Endothelial cell of umbilical vein (primary cell): ENCODE data around the gene THSD8. TPM values are rescaled to one million over a fixed set of nuclear protein-coding genes. Genes with fewer than 3 reads are reported as not detected.

Experiments
- BruUV-seq: library from RNA; stranded (reverse); fragments of 400-500 nt; replicated peaks from 2 replicates; lab custom pipeline; 2021; lab: Mats Ljungman, UMichigan
- CTCF ChIA-PET: fragments of 300-600, 350-600 bp; sonication (Branson Sonifier 250); formaldehyde crosslinking; loops from one replicate; lab custom pipeline; 2021; ENCODE audit warnings: antibody characterized with exemption, inconsistent platforms; lab: Charles Lee
- POLR2A ChIA-PET: fragments of 300-600, 350-600 bp; sonication (Branson Sonifier 250); formaldehyde crosslinking; loops from one replicate; lab custom pipeline; 2021; ENCODE audit warnings: antibody characterized with exemption, inconsistent platforms; lab: Charles Lee
- DNase-seq: peaks from one replicate; pipeline ENCODE4 v3.0.0-alpha.2; 2011; ENCODE audit warnings: low read depth, low spot score
- FAIRE-seq: peaks from 2 replicates; lab custom pipeline; 2011; peaks lifted over from hg19 to GRCh38; lab: Jason Lieb, UNC
- H2AFZ ChIP-seq: 2 replicates; pipeline ENCODE4 v1.6.0; 2012; ENCODE audit warnings: low read depth, low read length, control low read depth, inconsistent platforms
- H3K27ac ChIP-seq: 2 replicates; pipeline ENCODE4 v1.5.1; 2011; ENCODE audit warnings: low read depth, mild to moderate bottlenecking, control low read depth, low read length, moderate library complexity; ENCODE audit not compliant: insufficient read depth
- H3K27me3 ChIP-seq, 2 experiments: 2 replicates each; pipeline versions ENCODE4 v1.6.0 to v1.6.1; 2011; ENCODE audit warnings: low read length in 2 of 2, mixed read lengths in 1 of 2; ENCODE audit not compliant: control insufficient read depth in 2 of 2, insufficient read depth in 2 of 2
- H3K36me3 ChIP-seq, 2 experiments: 2 replicates in 1 of 2; 3 replicates in 1 of 2; pipeline ENCODE4 v1.5.1; 2011; ENCODE audit warnings: low read length in 2 of 2, mild to moderate bottlenecking in 1 of 2, moderate library complexity in 1 of 2; ENCODE audit not compliant: control insufficient read depth in 2 of 2, insufficient read depth in 2 of 2; ENCODE audit errors: extremely low read depth in 1 of 2
- H3K4me1 ChIP-seq: 3 replicates; pipeline ENCODE4 v1.5.1; 2011; ENCODE audit warnings: mild to moderate bottlenecking, low read length; ENCODE audit not compliant: control insufficient read depth, insufficient read depth; ENCODE audit errors: extremely low read depth
- H3K4me2 ChIP-seq: 2 replicates; pipeline ENCODE4 v1.6.1; 2011; ENCODE audit warnings: low read length, control low read depth, mixed read lengths; ENCODE audit not compliant: insufficient read depth
- H3K4me3 ChIP-seq, 3 experiments: fragments of 200-600 bp in 1 of 3; sonication (generic), shearing (Covaris generic) in 1 of 3; replicated peaks in 1 of 3; 2 replicates each; pipeline ENCODE4 v1.5.1; 2011 to 2016; ENCODE audit warnings: control low read depth in 3 of 3, low read length in 3 of 3, mild to moderate bottlenecking in 2 of 3, inconsistent platforms in 1 of 3, low read depth in 1 of 3, moderate library complexity in 1 of 3; ENCODE audit not compliant: insufficient read depth in 1 of 3
- H3K79me2 ChIP-seq: 2 replicates; pipeline ENCODE4 v1.6.0; 2012; ENCODE audit warnings: low read length, inconsistent platforms; ENCODE audit not compliant: control insufficient read depth, insufficient read depth
- H3K9ac ChIP-seq: replicated peaks from 2 replicates; pipeline ENCODE3; 2011; ENCODE audit warnings: low read length, control low read depth; ENCODE audit not compliant: insufficient read depth; ENCODE audit errors: extremely low read depth
- H3K9me1 ChIP-seq: replicated peaks from 3 replicates; pipeline ENCODE4 v1.6.0; 2011; ENCODE audit warnings: mild to moderate bottlenecking, low read length; ENCODE audit not compliant: control insufficient read depth, insufficient read depth; ENCODE audit errors: extremely low read depth
- H3K9me3 ChIP-seq: replicated peaks from 2 replicates; pipeline ENCODE4 v1.5.1; 2012; ENCODE audit warnings: low read length, inconsistent platforms; ENCODE audit not compliant: control insufficient read depth, insufficient read depth
- H4K20me1 ChIP-seq: replicated peaks from 2 replicates; pipeline ENCODE3; 2011; ENCODE audit warnings: mild to moderate bottlenecking, low read length; ENCODE audit not compliant: control insufficient read depth, insufficient read depth; ENCODE audit errors: extremely low read depth
- GATA2 ChIP-seq: IDR thresholded peaks from 2 replicates; pipeline ENCODE4 v1.7.0; 2011; ENCODE audit warnings: low read depth, mild to moderate bottlenecking, moderate library complexity, mixed read lengths, low read length; ENCODE audit not compliant: insufficient read length, insufficient read depth
- dilution Hi-C: fragments of 300-500 bp; cut with MboI; formaldehyde crosslinking; loops from one replicate; pipeline ENCODE4 v1.15.0; 2019; ENCODE audit warnings: low sequenced_read_pairs; ENCODE audit not compliant: extremely low pct_ligation_motif_present
- intact Hi-C: fragments of 100-400 bp; cut with micrococcal nuclease; formaldehyde crosslinking; loops from one replicate; pipeline ENCODE4 v1.10.0; 2022
- polyA plus RNA-seq, 4 experiments: library from polyadenylated mRNA; depleted of rRNA in 3 of 4; stranded (reverse) in 3 of 4; unstranded in 1 of 4; fragments of >200 nt; gene quantifications; 2 replicates each; pipeline versions ENCODE4 v1.2.1 to v1.2.3, GENCODE V29; 2011 to 2012; ENCODE audit warnings: missing spikeins in 1 of 4
- total RNA-seq: library from RNA; stranded (reverse); gene quantifications from 2 replicates; pipeline ENCODE4 v1.2.3, GENCODE V29; 2021
- TF ChIP-seq, protein P1 (sequence below), 2 donors: IDR thresholded peaks; 1 replicate in 1 of 2; 2 replicates in 1 of 2; pipeline ENCODE4 v1.5.1; 2011; ENCODE audit warnings: low read length in 2 of 2, mild to moderate bottlenecking in 2 of 2, moderate library complexity in 2 of 2, control low read depth in 1 of 2, inconsistent platforms in 1 of 2, low read depth in 1 of 2; ENCODE audit not compliant: insufficient read depth in 1 of 2; ENCODE audit errors: extremely low read depth in 1 of 2

Gene THSD8
- total and polyA plus RNA-seq, 2 donors (not counting 3 experiments of a cell fraction or from before 2014, with no cell fraction given) = 15.9 TPM; not detected in 1

DNA sequence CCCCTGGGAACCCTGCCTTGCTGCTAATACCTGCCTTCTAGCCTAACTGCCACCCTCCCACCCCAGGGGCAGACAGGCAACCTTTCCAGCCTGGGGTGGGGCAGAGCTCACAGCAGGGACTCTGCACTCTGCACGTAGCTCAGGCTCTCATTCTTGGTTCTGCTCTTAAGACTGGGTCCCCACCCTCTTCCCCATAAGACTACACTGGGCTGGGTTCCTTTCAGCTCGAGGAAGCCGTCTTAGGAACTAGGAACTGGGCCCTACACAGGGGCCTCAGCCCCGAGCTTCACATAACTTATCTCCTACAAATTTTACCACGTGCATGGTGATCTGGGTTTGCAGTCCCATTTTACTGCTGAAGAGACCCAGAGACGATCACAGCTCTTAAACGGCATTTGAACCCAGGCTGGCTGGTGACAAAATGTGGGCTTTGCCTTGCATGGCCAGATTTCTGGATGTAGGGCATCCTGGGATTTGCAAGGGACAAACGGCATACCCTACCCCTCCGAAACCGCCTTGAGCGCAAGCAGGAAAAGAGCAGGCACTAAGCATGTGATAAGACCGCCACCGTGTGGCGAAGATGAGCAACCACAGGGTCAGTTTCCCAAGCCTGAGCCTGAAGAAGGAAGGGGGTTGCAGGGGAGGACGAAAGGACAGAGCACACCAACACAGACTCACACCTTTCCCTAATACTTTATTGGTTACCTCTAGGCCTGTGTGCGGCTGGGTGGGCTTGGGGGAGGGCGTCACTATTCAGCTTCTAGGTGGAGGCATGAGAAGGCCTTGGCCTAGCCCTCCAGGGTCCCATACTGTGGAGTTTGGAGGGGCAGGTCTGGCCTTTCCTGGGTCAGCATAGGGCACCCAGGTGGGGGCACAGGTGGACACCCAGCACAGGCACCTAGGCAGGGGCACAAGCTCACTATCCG is 5.5 kb upstream of the THSD8 start:
- BruUV-seq = no TSS peak

More for the DNA sequence above, 5.5 kb upstream of the THSD8 start:
- DNase-seq (peak; percentile 80), FAIRE-seq (peak; percentile 97)
- Histone ChIP-seq H3K79me2 (peaks cover 27% of the 10 kb centered on the region), H3K9ac (no peak overlapping the region), H3K4me3 (no peak overlapping the region), H4K20me1 (no peaks in the 10 kb centered on the region), H2AFZ (no peak overlapping the region), H3K9me3 (no peaks in the 10 kb centered on the region), H3K9me1 (no peaks in the 10 kb centered on the region), H3K27ac (no peak overlapping the region), H3K4me2 (no peak overlapping the region), H3K27me3 (no peaks in the 10 kb centered on the region), H3K36me3 (peaks cover 0 to 12% of the 10 kb centered on the region in 2 experiments), H3K4me1 (peaks cover 18% of the 10 kb centered on the region)
- TF ChIP-seq, protein P1, sequence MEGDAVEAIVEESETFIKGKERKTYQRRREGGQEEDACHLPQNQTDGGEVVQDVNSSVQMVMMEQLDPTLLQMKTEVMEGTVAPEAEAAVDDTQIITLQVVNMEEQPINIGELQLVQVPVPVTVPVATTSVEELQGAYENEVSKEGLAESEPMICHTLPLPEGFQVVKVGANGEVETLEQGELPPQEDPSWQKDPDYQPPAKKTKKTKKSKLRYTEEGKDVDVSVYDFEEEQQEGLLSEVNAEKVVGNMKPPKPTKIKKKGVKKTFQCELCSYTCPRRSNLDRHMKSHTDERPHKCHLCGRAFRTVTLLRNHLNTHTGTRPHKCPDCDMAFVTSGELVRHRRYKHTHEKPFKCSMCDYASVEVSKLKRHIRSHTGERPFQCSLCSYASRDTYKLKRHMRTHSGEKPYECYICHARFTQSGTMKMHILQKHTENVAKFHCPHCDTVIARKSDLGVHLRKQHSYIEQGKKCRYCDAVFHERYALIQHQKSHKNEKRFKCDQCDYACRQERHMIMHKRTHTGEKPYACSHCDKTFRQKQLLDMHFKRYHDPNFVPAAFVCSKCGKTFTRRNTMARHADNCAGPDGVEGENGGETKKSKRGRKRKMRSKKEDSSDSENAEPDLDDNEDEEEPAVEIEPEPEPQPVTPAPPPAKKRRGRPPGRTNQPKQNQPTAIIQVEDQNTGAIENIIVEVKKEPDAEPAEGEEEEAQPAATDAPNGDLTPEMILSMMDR (IDR thresholded peaks at IDR 0.05; ENCODE audit: extremely low read depth in 1 of 2, insufficient read depth in 1 of 2, low read depth in 1 of 2, low read length in 2 of 2) = peak; percentile 89 to 90
- no peak for TF ChIP-seq GATA2
- CTCF ChIA-PET = interaction anchor here (0.6 to 13.8 kb wide), 13 partner anchors 9 to 165 kb away, joined by 3 to 524 read pairs (median 5); partner anchors contain the start of gene HOOK2
- intact Hi-C loops (loop anchor here (1.0 to 2.0 kb wide), 6 partner anchors 19 to 116 kb away; partner anchors contain the start of gene DHPS), dilution Hi-C loops (no loop called here)
- POLR2A ChIA-PET = interaction anchor here (1.0 to 1.1 kb wide), 3 partner anchors 19 to 31 kb away, joined by 3 to 7 read pairs (median 4); no protein-coding TSS in a partner anchor
